Kidney epithelial cell (primary cell): ENCODE data around the gene SPTBN1. TPM values are rescaled to one million over a fixed set of nuclear protein-coding genes. Genes with fewer than 3 reads are reported as not detected.

Experiments used
- DNase-seq: peaks from one replicate; pipeline ENCODE4 v3.0.0-alpha.2; 2010; ENCODE audit warnings: low read depth
- H3K27me3 ChIP-seq: 2 replicates; pipeline ENCODE4 v1.6.0; 2011; ENCODE audit warnings: low read length; ENCODE audit not compliant: control insufficient read depth, insufficient read depth
- H3K36me3 ChIP-seq: 2 replicates; pipeline ENCODE4 v1.5.1; 2011; ENCODE audit warnings: low read length; ENCODE audit not compliant: control insufficient read depth, insufficient read depth
- H3K4me3 ChIP-seq: 2 replicates; pipeline ENCODE4 v1.5.1; 2011; ENCODE audit warnings: low read depth, mild to moderate bottlenecking, control low read depth, low read length
- total RNA-seq: library from RNA; depleted of rRNA; stranded (reverse); fragments of >200 nt; gene quantifications from 2 replicates; pipeline ENCODE4 v1.2.3, GENCODE V29; 2015
- TF ChIP-seq, protein P1 (sequence below): IDR thresholded peaks from 2 replicates; pipeline ENCODE4 v1.5.1; 2011; ENCODE audit warnings: mild to moderate bottlenecking, moderate library complexity, low read length, control low read depth, inconsistent platforms; ENCODE audit not compliant: insufficient read depth, poor library complexity, severe bottlenecking

Gene SPTBN1
- total RNA-seq, 1 donor from 2014 or later, result 492 TPM

DNA sequence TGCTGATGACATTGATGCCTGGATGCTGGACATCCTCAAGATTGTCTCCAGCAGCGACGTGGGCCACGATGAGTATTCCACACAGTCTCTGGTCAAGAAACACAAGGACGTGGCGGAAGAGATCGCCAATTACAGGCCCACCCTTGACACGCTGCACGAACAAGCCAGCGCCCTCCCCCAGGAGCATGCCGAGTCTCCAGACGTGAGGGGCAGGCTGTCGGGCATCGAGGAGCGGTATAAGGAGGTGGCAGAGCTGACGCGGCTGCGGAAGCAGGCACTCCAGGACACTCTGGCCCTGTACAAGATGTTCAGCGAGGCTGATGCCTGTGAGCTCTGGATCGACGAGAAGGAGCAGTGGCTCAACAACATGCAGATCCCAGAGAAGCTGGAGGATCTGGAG is 173.3 kb downstream of the SPTBN1 start:
- no peak overlapping the region for H3K4me3 ChIP-seq
- DNase-seq, result no peak

DNA sequence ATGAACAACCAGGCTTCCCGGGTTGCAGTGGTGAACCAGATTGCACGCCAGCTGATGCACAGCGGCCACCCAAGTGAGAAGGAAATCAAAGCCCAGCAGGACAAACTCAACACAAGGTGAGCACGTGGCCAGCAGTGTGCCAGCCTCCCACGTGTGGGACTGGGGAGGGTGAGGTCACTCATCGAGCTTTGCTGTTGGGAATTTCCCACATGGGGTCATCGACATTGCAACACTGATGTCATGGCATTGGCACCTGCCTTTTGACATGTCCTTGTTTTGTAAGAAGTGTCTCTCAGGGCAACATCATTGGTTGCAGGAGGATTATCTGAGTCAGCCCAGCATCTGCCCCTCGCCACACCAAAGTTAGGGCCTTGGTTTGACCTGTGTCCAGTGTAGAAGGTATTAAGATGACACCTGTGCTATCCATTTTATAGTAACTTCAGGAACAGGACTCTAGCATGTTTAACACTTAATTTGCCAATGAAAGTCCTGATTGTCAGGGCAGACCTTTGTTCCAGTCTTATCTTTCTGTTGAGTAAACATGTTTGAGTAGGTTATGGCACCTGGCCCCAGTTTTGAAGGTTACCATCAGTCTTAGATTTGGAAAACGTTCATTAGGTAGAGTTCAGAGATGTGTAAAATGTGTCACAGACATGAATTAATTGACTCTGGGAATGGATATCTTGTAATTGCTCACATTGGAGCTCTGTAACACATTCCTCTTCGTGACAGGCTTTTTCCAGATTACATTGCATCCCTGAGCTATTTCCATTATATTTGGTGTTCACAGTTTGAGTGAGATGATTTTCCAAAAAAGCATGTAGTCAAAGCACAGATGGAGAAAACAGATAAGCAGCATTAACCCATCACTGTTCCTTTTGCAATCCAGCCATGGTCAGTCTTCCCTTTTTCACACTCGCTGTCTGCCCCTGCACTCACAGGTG is 174.1 kb downstream of the SPTBN1 start:
- TF ChIP-seq, protein P1, sequence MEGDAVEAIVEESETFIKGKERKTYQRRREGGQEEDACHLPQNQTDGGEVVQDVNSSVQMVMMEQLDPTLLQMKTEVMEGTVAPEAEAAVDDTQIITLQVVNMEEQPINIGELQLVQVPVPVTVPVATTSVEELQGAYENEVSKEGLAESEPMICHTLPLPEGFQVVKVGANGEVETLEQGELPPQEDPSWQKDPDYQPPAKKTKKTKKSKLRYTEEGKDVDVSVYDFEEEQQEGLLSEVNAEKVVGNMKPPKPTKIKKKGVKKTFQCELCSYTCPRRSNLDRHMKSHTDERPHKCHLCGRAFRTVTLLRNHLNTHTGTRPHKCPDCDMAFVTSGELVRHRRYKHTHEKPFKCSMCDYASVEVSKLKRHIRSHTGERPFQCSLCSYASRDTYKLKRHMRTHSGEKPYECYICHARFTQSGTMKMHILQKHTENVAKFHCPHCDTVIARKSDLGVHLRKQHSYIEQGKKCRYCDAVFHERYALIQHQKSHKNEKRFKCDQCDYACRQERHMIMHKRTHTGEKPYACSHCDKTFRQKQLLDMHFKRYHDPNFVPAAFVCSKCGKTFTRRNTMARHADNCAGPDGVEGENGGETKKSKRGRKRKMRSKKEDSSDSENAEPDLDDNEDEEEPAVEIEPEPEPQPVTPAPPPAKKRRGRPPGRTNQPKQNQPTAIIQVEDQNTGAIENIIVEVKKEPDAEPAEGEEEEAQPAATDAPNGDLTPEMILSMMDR, result no peak

More for the DNA sequence above, 173.3 kb downstream of the SPTBN1 start:
- Histone ChIP-seq H3K36me3 (peaks cover 8% of the 10 kb centered on the region), H3K27me3 (no peaks in the 10 kb centered on the region)
- TF ChIP-seq, protein P1, result no peak

DNA sequence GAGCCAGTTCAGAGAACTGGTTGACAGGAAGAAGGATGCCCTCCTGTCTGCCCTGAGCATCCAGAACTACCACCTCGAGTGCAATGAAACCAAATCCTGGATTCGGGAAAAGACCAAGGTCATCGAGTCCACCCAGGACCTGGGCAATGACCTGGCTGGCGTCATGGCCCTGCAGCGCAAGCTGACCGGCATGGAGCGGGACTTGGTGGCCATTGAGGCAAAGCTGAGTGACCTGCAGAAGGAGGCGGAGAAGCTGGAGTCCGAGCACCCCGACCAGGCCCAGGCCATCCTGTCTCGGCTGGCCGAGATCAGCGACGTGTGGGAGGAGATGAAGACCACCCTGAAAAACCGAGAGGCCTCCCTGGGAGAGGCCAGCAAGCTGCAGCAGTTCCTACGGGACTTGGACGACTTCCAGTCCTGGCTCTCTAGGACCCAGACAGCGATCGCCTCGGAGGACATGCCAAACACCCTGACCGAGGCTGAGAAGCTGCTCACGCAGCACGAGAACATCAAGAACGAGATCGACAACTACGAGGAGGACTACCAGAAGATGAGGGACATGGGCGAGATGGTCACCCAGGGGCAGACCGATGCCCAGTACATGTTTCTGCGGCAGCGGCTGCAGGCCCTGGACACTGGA is 174.9 kb downstream of the SPTBN1 start:
- Histone ChIP-seq H3K4me3 (no peak overlapping the region), H3K36me3 (peaks cover 6% of the 10 kb centered on the region), H3K27me3 (no peaks in the 10 kb centered on the region)
- TF ChIP-seq, protein P1, result no peak
- DNase-seq, result no peak

More for the DNA sequence above, 174.1 kb downstream of the SPTBN1 start:
- peaks cover 7% of the 10 kb centered on the region for H3K36me3 ChIP-seq
- peak; percentile 96 for DNase-seq
- no peaks in the 10 kb centered on the region for H3K27me3 ChIP-seq
- H3K4me3 ChIP-seq, result no peak overlapping the region

DNA sequence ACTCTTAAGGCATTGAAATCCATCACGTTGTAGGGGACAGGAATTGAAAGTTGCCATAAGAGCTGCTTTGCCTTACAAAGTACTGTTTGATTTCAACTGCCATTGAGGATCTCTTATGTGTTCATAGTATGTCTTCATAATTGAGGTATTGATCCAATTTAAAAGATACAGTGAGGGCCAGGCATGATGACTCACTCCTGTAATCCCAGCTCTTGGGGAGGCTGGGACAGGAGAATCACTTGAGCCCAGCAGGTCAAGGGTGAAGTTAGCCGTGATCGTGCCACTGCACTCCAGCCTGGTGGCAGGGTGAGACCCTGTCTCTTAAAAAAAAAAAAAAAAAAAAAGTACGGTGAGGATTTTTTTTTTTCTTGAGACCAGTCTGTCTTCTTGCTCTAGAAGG is 175.6 kb downstream of the SPTBN1 start:
- TF ChIP-seq, protein P1, result no peak
- Histone ChIP-seq H3K36me3 (peaks cover 6% of the 10 kb centered on the region), H3K27me3 (no peaks in the 10 kb centered on the region), H3K4me3 (no peak overlapping the region)
- no peak for DNase-seq

DNA sequence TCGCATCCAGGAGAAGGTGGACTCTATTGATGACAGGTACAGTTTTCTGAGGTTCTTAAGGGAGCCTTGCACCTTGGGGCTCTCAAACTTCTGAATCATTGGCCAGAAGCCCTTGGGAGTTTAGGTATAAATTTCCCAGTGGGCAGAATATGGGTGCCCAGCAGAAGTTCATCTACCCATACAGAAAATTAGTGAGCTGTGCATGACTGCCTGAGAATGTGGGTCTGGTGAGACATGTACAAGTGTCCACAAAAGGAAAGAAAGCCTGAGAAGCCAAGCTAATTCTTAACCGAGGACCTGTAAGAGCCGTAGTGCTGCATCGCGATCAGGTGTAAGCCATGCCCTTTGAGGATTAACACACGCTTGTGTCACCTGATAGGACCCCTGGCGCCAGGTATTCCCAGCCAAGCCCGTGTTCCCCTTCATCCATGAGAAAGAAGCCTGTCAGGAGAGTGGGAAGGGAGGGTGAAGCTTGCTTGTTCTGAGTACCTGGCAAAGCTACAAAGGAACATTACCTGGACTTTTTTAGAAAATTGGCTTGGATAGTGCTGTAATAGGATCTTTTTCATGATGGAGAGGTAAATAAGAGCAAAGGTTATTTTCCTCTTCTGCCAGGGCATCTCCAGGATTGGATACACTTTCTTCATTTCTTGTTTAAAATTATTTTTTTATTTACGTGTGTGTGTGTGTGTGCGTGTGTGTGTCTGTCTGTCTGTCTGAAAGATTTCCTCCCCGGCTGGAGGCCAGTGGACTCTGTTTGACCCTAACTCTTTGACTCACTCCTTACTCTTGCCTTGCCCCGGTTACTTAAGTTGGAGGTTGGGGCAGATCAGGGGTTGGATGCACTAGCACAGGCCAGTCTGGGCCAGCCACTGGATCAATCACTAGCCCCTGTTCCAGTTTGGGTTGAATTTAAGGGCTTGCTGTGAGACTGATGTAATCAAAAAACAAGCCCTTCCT is 176.9 kb downstream of the SPTBN1 start:
- Histone ChIP-seq H3K36me3 (peaks cover 6% of the 10 kb centered on the region), H3K4me3 (no peak overlapping the region), H3K27me3 (no peaks in the 10 kb centered on the region)
- TF ChIP-seq, protein P1, result no peak
- DNase-seq, result peak; percentile 51
